ENCODE results near the gene VEGFD.

- TF ChIP-seq, protein P1, sequence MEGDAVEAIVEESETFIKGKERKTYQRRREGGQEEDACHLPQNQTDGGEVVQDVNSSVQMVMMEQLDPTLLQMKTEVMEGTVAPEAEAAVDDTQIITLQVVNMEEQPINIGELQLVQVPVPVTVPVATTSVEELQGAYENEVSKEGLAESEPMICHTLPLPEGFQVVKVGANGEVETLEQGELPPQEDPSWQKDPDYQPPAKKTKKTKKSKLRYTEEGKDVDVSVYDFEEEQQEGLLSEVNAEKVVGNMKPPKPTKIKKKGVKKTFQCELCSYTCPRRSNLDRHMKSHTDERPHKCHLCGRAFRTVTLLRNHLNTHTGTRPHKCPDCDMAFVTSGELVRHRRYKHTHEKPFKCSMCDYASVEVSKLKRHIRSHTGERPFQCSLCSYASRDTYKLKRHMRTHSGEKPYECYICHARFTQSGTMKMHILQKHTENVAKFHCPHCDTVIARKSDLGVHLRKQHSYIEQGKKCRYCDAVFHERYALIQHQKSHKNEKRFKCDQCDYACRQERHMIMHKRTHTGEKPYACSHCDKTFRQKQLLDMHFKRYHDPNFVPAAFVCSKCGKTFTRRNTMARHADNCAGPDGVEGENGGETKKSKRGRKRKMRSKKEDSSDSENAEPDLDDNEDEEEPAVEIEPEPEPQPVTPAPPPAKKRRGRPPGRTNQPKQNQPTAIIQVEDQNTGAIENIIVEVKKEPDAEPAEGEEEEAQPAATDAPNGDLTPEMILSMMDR (IDR thresholded peaks at IDR 0.05): no peak
- TF ChIP-seq POLR2A (IDR thresholded peaks at IDR 0.05) (no peak), POLR2AphosphoS5 (IDR thresholded peaks at IDR 0.05) (no peak), EP300 (IDR thresholded peaks at IDR 0.05; ENCODE audit: low read depth) (no peak)
Observed at GRCh38 chrX:15359701-15360100, 24.5 kb downstream of the VEGFD start.

All from transverse colon (tissue), 4 donors.